Mesendoderm (in vitro differentiated cells): Measurements from ENCODE around the gene ISY1.
"Not testable (repeated sequence)": the region's sequence is repeated elsewhere in the genome, so short reads cannot be mapped to it uniquely, and the experiment has no call there.

Source experiments
- DNase-seq: peaks from one replicate; pipeline ENCODE4 v3.0.0; 2013
- H2AK5ac ChIP-seq: 2 replicates; pipeline ENCODE4 v1.6.1; 2013; ENCODE audit warnings: low read length, inconsistent platforms
- H2BK120ac ChIP-seq: 2 replicates; pipeline ENCODE4 v1.6.1; 2013; ENCODE audit warnings: low read depth, mild to moderate bottlenecking, low read length, moderate library complexity, mixed read lengths
- H2BK15ac ChIP-seq: replicated peaks from 2 replicates; pipeline ENCODE4 v1.6.1; 2013; ENCODE audit warnings: low read depth, mild to moderate bottlenecking, moderate library complexity
- H2BK5ac ChIP-seq: 2 replicates; pipeline ENCODE4 v1.6.1; 2013; ENCODE audit warnings: low read length, inconsistent platforms
- H3K18ac ChIP-seq: 2 replicates; pipeline ENCODE4 v1.6.1; 2013; ENCODE audit warnings: mild to moderate bottlenecking, low read length, mixed read lengths
- H3K23ac ChIP-seq: one replicate; pipeline ENCODE4 v1.6.1; 2013; ENCODE audit warnings: low read length
- H3K27ac ChIP-seq: 2 replicates; pipeline ENCODE4 v1.5.1; 2013; ENCODE audit warnings: low read depth, mild to moderate bottlenecking, inconsistent platforms, low read length, moderate library complexity
- H3K27me3 ChIP-seq: 2 replicates; pipeline ENCODE4 v1.6.1; 2013; ENCODE audit warnings: low read length, control low read depth, mild to moderate bottlenecking, inconsistent platforms; ENCODE audit not compliant: insufficient read depth, poor library complexity
- H3K36me3 ChIP-seq: 2 replicates; pipeline ENCODE4 v1.6.1; 2013; ENCODE audit warnings: low read length, inconsistent platforms; ENCODE audit not compliant: control insufficient read depth, insufficient read depth
- H3K4ac ChIP-seq: one replicate; pipeline ENCODE4 v1.6.1; 2013; ENCODE audit warnings: low read depth, mild to moderate bottlenecking, low read length, moderate library complexity
- H3K4me1 ChIP-seq: 2 replicates; pipeline ENCODE4 v1.6.1; 2013; ENCODE audit warnings: low read depth, low read length, inconsistent platforms; ENCODE audit not compliant: control insufficient read depth
- H3K4me2 ChIP-seq: 2 replicates; pipeline ENCODE4 v1.6.1; 2013; ENCODE audit warnings: low read length
- H3K4me3 ChIP-seq: 2 replicates; pipeline ENCODE4 v1.5.1; 2013; ENCODE audit warnings: mild to moderate bottlenecking, low read length
- H3K56ac ChIP-seq: one replicate; pipeline ENCODE4 v1.6.1; 2013; ENCODE audit warnings: low read length
- H3K79me1 ChIP-seq: 2 replicates; pipeline ENCODE4 v1.6.1; 2013; ENCODE audit warnings: low read length, inconsistent platforms
- H3K79me2 ChIP-seq: 2 replicates; pipeline ENCODE4 v1.6.1; 2013; ENCODE audit warnings: mild to moderate bottlenecking, low read length; ENCODE audit not compliant: control insufficient read depth, insufficient read depth
- H3K9ac ChIP-seq: 2 replicates; pipeline ENCODE4 v1.6.1; 2013; ENCODE audit warnings: low read length, inconsistent platforms
- H4K5ac ChIP-seq: one replicate; pipeline ENCODE4 v1.6.1; 2013; ENCODE audit warnings: low read length
- H4K8ac ChIP-seq: one replicate; pipeline ENCODE4 v1.6.1; 2013; ENCODE audit warnings: low read depth, mild to moderate bottlenecking, control low read depth, low read length, moderate library complexity
- WGBS: extraction: QIAGEN DNeasy Blood & Tissue Kit; methylation state at CpG from one replicate; pipeline ENCODE4 v1.1.7; 2013; ENCODE audit warnings: low lambda C conversion rate, missing lambda C conversion rate; ENCODE audit not compliant: insufficient coverage; ENCODE audit errors: extremely low coverage; 5-methylcytosine and 5-hydroxymethylcytosine counted together

Gene ISY1

DNA sequence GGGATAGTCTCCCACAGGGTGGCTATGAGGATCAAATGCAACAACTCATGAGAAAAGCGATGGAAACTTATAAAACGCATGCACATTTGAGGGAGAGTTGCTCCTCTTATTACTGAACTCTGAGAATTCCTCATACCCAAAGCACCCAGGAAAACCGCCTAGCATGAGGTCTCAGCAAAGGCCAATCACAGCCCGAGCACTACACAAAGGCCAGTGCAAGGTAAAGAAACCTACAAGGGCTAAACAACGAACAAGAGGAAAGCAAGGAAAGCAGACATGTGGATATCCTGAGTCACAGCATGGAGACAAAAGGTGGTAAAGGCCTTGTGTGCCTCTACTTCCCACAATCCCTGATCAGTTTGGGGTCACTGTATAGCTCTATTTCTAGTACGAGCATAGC lies 46.4 kb downstream of the ISY1 start:
- H2AK5ac ChIP-seq: no peak overlapping the region

DNA sequence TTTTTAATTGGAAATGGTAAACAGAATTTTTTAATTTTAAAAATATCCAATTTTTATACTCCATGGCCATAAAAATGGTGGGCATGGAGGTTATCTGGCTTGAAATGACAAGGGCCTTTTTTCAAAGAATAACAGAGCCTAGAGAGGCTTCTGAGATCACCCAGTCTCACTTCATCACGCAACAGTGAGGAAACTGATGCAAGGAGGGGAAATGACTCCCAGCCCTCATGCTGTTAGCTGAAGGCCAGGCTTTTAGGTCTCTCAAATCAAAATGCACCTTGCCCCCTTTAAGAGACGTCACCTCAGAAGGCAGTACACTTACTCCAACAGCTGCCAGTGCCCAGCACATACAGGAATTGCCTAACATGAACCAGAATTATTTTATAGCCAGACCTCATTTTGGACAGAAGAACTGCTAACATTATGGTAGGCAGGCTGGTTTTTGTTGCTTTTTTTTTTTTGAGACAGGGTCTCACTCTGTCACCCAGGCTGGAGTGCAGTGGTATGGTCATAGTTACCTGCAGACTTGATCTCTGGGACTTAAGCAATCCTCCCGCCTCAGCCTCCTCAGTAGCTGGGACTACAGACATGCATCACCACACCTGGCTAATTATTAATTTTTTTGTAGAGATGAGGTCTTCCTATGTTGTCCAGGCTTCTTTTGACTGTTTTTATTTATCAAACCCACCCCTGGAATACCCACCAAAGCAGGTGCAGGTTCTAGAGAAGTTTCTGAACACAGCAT lies 48.4 kb downstream of the ISY1 start:
- no CpG with 5 or more reads among the region's 3 CpGs for WGBS

More for the DNA sequence above, 46.4 kb downstream of the ISY1 start:
- H2BK15ac ChIP-seq: no peak overlapping the region
- DNase-seq: no peak
- no CpG with 5 or more reads among the region's 6 CpGs for WGBS
- H3K4me1 ChIP-seq: peaks cover 14% of the 10 kb centered on the region
- no peak overlapping the region for H3K9ac ChIP-seq
- H3K4me2 ChIP-seq: no peak overlapping the region
- no peak overlapping the region for H2BK5ac ChIP-seq
- peaks cover 30% of the 10 kb centered on the region for H3K79me1 ChIP-seq
- H3K4me3 ChIP-seq: no peak overlapping the region
- no peak overlapping the region for H3K23ac ChIP-seq
- no peaks in the 10 kb centered on the region for H3K27me3 ChIP-seq
- no peak overlapping the region for H3K18ac ChIP-seq
- H3K36me3 ChIP-seq: peaks cover 2% of the 10 kb centered on the region
- H3K79me2 ChIP-seq: peaks cover 37% of the 10 kb centered on the region
- peak overlapping the region; percentile 30 for H3K56ac ChIP-seq
- no peak overlapping the region for H4K8ac ChIP-seq
- no peak overlapping the region for H4K5ac ChIP-seq
- no peak overlapping the region for H2BK120ac ChIP-seq
- H3K4ac ChIP-seq: no peak overlapping the region
- H3K27ac ChIP-seq: no peak overlapping the region

DNA sequence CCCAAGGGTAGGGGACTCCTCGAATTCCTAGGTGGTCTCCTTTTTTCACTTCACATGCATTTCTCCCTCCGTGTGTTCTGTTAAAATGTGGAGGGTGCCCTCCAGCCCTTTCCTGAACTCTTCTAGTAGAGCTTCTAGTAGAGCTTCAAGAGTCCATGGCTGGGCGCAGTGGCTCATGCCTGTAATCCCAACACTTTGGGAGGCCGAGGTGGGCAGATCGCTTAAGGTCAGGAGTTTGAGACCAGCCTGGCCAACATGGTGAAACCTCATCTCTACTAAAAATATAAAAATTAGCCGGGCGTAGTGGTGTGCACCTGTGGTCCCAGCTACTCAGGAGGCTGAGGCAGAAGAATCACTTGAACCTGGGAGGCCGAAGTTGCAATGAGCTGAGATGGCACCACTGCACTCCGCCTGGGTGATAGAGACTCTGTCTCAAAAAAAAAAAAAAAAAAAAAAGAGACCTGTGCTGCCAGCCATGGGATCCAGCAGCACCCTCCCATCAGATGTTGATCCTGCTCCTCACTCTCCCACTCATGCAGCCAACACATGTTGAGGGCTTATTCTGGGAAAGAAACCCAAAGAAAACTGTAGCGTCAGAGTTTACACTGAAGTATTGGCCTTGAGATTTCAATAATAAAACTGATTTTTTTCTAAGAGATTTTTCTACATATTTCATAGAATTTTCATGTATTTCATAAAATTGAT lies 49.6 kb downstream of the ISY1 start:
- not testable (repeated sequence) for H3K27ac ChIP-seq, H3K4ac ChIP-seq, H2BK120ac ChIP-seq, H3K4me1 ChIP-seq, H4K8ac ChIP-seq, DNase-seq, H3K9ac ChIP-seq, H3K36me3 ChIP-seq, H2AK5ac ChIP-seq, H3K18ac ChIP-seq, H4K5ac ChIP-seq, H3K4me2 ChIP-seq, H2BK15ac ChIP-seq, H3K56ac ChIP-seq, H3K4me3 ChIP-seq, H3K23ac ChIP-seq, H3K27me3 ChIP-seq, H2BK5ac ChIP-seq
- Histone ChIP-seq H3K79me1 (peaks cover 33% of the 10 kb centered on the region), H3K79me2 (peaks cover 18% of the 10 kb centered on the region)
- no CpG with 5 or more reads among the region's 10 CpGs for WGBS

More for the DNA sequence above, 48.4 kb downstream of the ISY1 start:
- Histone ChIP-seq H2BK15ac (no peak overlapping the region), H3K9ac (no peak overlapping the region), H2BK5ac (no peak overlapping the region), H4K5ac (no peak overlapping the region), H4K8ac (no peak overlapping the region), H3K36me3 (peaks cover 2% of the 10 kb centered on the region), H3K23ac (no peak overlapping the region), H3K27ac (no peak overlapping the region), H3K27me3 (no peaks in the 10 kb centered on the region), H2BK120ac (no peak overlapping the region), H3K4ac (no peak overlapping the region), H3K56ac (no peak overlapping the region), H3K4me2 (no peak overlapping the region), H3K79me1 (peaks cover 26% of the 10 kb centered on the region), H3K4me1 (peaks cover 7% of the 10 kb centered on the region), H3K18ac (no peak overlapping the region), H3K4me3 (no peak overlapping the region), H3K79me2 (peaks cover 19% of the 10 kb centered on the region), H2AK5ac (no peak overlapping the region)
- peak; percentile 80 for DNase-seq

GRCh38 chr3:129107793-129108192 lies 53.1 kb downstream of the ISY1 start:
- H3K79me1 ChIP-seq: peaks cover 31% of the 10 kb centered on the region
- DNase-seq: no peak
- no peaks in the 10 kb centered on the region for H3K4me1 ChIP-seq
- H3K18ac ChIP-seq: no peak overlapping the region
- H4K5ac ChIP-seq: no peak overlapping the region
- no peaks in the 10 kb centered on the region for H3K27me3 ChIP-seq
- H3K4me2 ChIP-seq: no peak overlapping the region
- H3K27ac ChIP-seq: no peak overlapping the region
- WGBS: no CpG with 5 or more reads among the region's 8 CpGs
- H3K4me3 ChIP-seq: no peak overlapping the region
- no peak overlapping the region for H2BK15ac ChIP-seq
- H3K56ac ChIP-seq: no peak overlapping the region
- no peak overlapping the region for H3K23ac ChIP-seq
- H3K36me3 ChIP-seq: peaks cover 6% of the 10 kb centered on the region
- H3K4ac ChIP-seq: no peak overlapping the region
- no peak overlapping the region for H2BK120ac ChIP-seq
- H2AK5ac ChIP-seq: no peak overlapping the region
- no peak overlapping the region for H4K8ac ChIP-seq
- H2BK5ac ChIP-seq: no peak overlapping the region
- H3K79me2 ChIP-seq: peaks cover 3% of the 10 kb centered on the region
- H3K9ac ChIP-seq: no peak overlapping the region

GRCh38 chr3:129106866-129107565 lies 53.8 kb downstream of the ISY1 start:
- DNase-seq: no peak
- Histone ChIP-seq H3K79me2 (peaks cover 3% of the 10 kb centered on the region), H3K9ac (no peak overlapping the region), H4K8ac (no peak overlapping the region), H3K27me3 (no peaks in the 10 kb centered on the region), H2BK5ac (no peak overlapping the region), H3K23ac (no peak overlapping the region), H3K36me3 (peaks cover 6% of the 10 kb centered on the region), H3K56ac (peak overlapping the region; percentile 34), H3K4me1 (no peaks in the 10 kb centered on the region), H3K18ac (no peak overlapping the region), H2BK15ac (no peak overlapping the region), H3K27ac (no peak overlapping the region), H4K5ac (no peak overlapping the region), H3K4me3 (no peak overlapping the region), H2BK120ac (no peak overlapping the region), H3K4ac (no peak overlapping the region), H3K4me2 (no peak overlapping the region), H2AK5ac (no peak overlapping the region), H3K79me1 (peaks cover 29% of the 10 kb centered on the region)
- no CpG with 5 or more reads among the region's 19 CpGs for WGBS
